C4-2B (cell line): Measurements from ENCODE around the gene ILDR2.

Experiments
- CTCF ChIP-seq: fragments of 450-650 bp; conservative IDR thresholded peaks from 2 replicates; pipeline ENCODE4 v1.5.1; 2017; ENCODE audit warnings: mild to moderate bottlenecking
- ZFX ChIP-seq: fragments of 450-650 bp; IDR thresholded peaks from 2 replicates; pipeline ENCODE4 v1.6.1; 2017

- TF ChIP-seq CTCF (no peak), ZFX (no peak)
Observed at GRCh38 chr1:166980383-166980782, 5.0 kb upstream of the ILDR2 start.
